ENCODE measurements around the gene SMCP. TPM values are rescaled to one million over a fixed set of nuclear protein-coding genes. Genes with fewer than 3 reads are reported as not detected.

The SMCP gene
- total RNA-seq, 1 experiment from 2014 or later = not detected

- Mint-ChIP-seq H3K4me1 (ENCODE audit: low read depth, unreplicated experiment) (no peaks in the 10 kb centered on the region), H3K9me3 (ENCODE audit: unreplicated experiment) (no peaks in the 10 kb centered on the region), H3K27ac (ENCODE audit: unreplicated experiment) (no peak overlapping the region), H3K4me3 (ENCODE audit: unreplicated experiment) (no peak overlapping the region), H3K36me3 (ENCODE audit: insufficient read depth, unreplicated experiment) (no peaks in the 10 kb centered on the region), H3K27me3 (ENCODE audit: insufficient read depth, unreplicated experiment) (peaks cover 13% of the 10 kb centered on the region)
- intact Hi-C loops (cut with micrococcal nuclease; ENCODE audit: unreplicated experiment) = no loop called here
- Histone ChIP-seq H3K4me3 (ENCODE audit: low read depth, low read length) (no peak overlapping the region), H3K27me3 (replicated peaks; ENCODE audit: control insufficient read depth, insufficient read depth, low read length) (no peaks in the 10 kb centered on the region), H3K9me3 (no peaks in the 10 kb centered on the region), H3K4me1 (no peaks in the 10 kb centered on the region), H3K36me3 (ENCODE audit: control insufficient read depth, insufficient read depth, low read length) (no peaks in the 10 kb centered on the region)
- DNase-seq = no peak
- CTCF ChIA-PET = no interaction called here
- BruUV-seq (replicated peaks) = no TSS peak
- POLR2A ChIA-PET = no interaction called here
- TF ChIP-seq, protein P1, sequence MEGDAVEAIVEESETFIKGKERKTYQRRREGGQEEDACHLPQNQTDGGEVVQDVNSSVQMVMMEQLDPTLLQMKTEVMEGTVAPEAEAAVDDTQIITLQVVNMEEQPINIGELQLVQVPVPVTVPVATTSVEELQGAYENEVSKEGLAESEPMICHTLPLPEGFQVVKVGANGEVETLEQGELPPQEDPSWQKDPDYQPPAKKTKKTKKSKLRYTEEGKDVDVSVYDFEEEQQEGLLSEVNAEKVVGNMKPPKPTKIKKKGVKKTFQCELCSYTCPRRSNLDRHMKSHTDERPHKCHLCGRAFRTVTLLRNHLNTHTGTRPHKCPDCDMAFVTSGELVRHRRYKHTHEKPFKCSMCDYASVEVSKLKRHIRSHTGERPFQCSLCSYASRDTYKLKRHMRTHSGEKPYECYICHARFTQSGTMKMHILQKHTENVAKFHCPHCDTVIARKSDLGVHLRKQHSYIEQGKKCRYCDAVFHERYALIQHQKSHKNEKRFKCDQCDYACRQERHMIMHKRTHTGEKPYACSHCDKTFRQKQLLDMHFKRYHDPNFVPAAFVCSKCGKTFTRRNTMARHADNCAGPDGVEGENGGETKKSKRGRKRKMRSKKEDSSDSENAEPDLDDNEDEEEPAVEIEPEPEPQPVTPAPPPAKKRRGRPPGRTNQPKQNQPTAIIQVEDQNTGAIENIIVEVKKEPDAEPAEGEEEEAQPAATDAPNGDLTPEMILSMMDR (IDR thresholded peaks at IDR 0.05; ENCODE audit: insufficient read depth in 1 of 2, low read depth in 1 of 2, low read length in 1 of 2, severe bottlenecking in 1 of 2, unreplicated experiment in 1 of 2) = no peak
Observed at GRCh38 chr1:152879559-152880198, 1.6 kb downstream of the SMCP start.

GRCh38 chr1:152880316-152880715, 2.2 kb downstream of the SMCP start:
- TF ChIP-seq, protein P1 (IDR thresholded peaks at IDR 0.05; ENCODE audit: insufficient read depth in 1 of 2, low read depth in 1 of 2, low read length in 1 of 2, severe bottlenecking in 1 of 2, unreplicated experiment in 1 of 2) = no peak
- ChIA-PET CTCF (no interaction called here), POLR2A (no interaction called here)
- Histone ChIP-seq H3K4me1 (no peaks in the 10 kb centered on the region), H3K9me3 (no peaks in the 10 kb centered on the region), H3K27me3 (replicated peaks; ENCODE audit: control insufficient read depth, insufficient read depth, low read length) (no peaks in the 10 kb centered on the region), H3K36me3 (ENCODE audit: control insufficient read depth, insufficient read depth, low read length) (no peaks in the 10 kb centered on the region), H3K4me3 (ENCODE audit: low read depth, low read length) (no peak overlapping the region)
- no TSS peak for BruUV-seq (replicated peaks)
- Mint-ChIP-seq H3K27ac (ENCODE audit: unreplicated experiment) (no peak overlapping the region), H3K27me3 (ENCODE audit: insufficient read depth, unreplicated experiment) (peaks cover 8% of the 10 kb centered on the region), H3K4me3 (ENCODE audit: unreplicated experiment) (no peak overlapping the region), H3K9me3 (ENCODE audit: unreplicated experiment) (no peaks in the 10 kb centered on the region), H3K4me1 (ENCODE audit: low read depth, unreplicated experiment) (no peaks in the 10 kb centered on the region), H3K36me3 (ENCODE audit: insufficient read depth, unreplicated experiment) (no peaks in the 10 kb centered on the region)
- DNase-seq = no peak
- intact Hi-C loops (cut with micrococcal nuclease; ENCODE audit: unreplicated experiment) = no loop called here

- POLR2A ChIA-PET = no interaction called here
- H3K4me3 Mint-ChIP-seq (ENCODE audit: unreplicated experiment) = no peak overlapping the region
- no peaks in the 10 kb centered on the region for H3K9me3 ChIP-seq
- BruUV-seq (replicated peaks) = no TSS peak
- no peak overlapping the region for H3K4me3 ChIP-seq (ENCODE audit: low read depth, low read length)
- H3K27me3 ChIP-seq (replicated peaks; ENCODE audit: control insufficient read depth, insufficient read depth, low read length) = no peaks in the 10 kb centered on the region
- CTCF ChIA-PET = no interaction called here
- DNase-seq = no peak
- H3K4me1 Mint-ChIP-seq (ENCODE audit: low read depth, unreplicated experiment) = no peaks in the 10 kb centered on the region
- no peaks in the 10 kb centered on the region for H3K36me3 Mint-ChIP-seq (ENCODE audit: insufficient read depth, unreplicated experiment)
- no peaks in the 10 kb centered on the region for H3K36me3 ChIP-seq (ENCODE audit: control insufficient read depth, insufficient read depth, low read length)
- TF ChIP-seq, protein P1 (IDR thresholded peaks at IDR 0.05; ENCODE audit: insufficient read depth in 1 of 2, low read depth in 1 of 2, low read length in 1 of 2, severe bottlenecking in 1 of 2, unreplicated experiment in 1 of 2) = no peak
- no peak overlapping the region for H3K27ac Mint-ChIP-seq (ENCODE audit: unreplicated experiment)
- peaks cover 13% of the 10 kb centered on the region for H3K27me3 Mint-ChIP-seq (ENCODE audit: insufficient read depth, unreplicated experiment)
- intact Hi-C loops (cut with micrococcal nuclease; ENCODE audit: unreplicated experiment) = no loop called here
- no peaks in the 10 kb centered on the region for H3K4me1 ChIP-seq
- H3K9me3 Mint-ChIP-seq (ENCODE audit: unreplicated experiment) = no peaks in the 10 kb centered on the region
Observed at GRCh38 chr1:152880907-152881306, 2.8 kb downstream of the SMCP start.

Data from Caco-2 (cell line).